Effector memory CD8-positive, alpha-beta T cell (primary cell): ENCODE results near the gene TELO2.
A peak's percentile ranks its signal among the peaks of the same experiment; 100 is the strongest.

ENCODE experiments used
- ATAC-seq: fragments of 150-1000 bp; cut with Tn5 transposase; replicated peaks from 2 replicates; pipeline ENCODE4 v1.10.0; 2021; ENCODE audit warnings: mild to moderate bottlenecking, moderate library complexity
- DNase-seq, 3 experiments: peaks; one replicate each; pipeline ENCODE4 v3.0.0; 2021
- H3K27ac Mint-ChIP-seq, 2 donors: one replicate each; pipeline ENCODE4 v1.8.0; 2022; ENCODE audit warnings: mild to moderate bottlenecking in 2 of 2, mixed read lengths in 2 of 2, moderate library complexity in 2 of 2
- H3K27me3 Mint-ChIP-seq, 2 donors: one replicate each; pipeline ENCODE4 v1.8.0; 2022; ENCODE audit warnings: mixed read lengths in 2 of 2
- H3K36me3 Mint-ChIP-seq: one replicate; pipeline ENCODE4 v1.8.0; 2022; ENCODE audit warnings: mild to moderate bottlenecking, moderate library complexity, mixed read lengths; ENCODE audit not compliant: insufficient read depth
- H3K4me1 Mint-ChIP-seq, 2 donors: one replicate each; pipeline ENCODE4 v1.8.0; 2022; ENCODE audit warnings: low read depth in 2 of 2, mixed read lengths in 2 of 2
- H3K4me3 Mint-ChIP-seq, 2 donors: one replicate each; pipeline ENCODE4 v1.8.0; 2022; ENCODE audit warnings: mild to moderate bottlenecking in 2 of 2, mixed read lengths in 2 of 2, moderate library complexity in 2 of 2
- H3K9me3 Mint-ChIP-seq, 2 donors: one replicate each; pipeline ENCODE4 v1.8.0; 2022; ENCODE audit warnings: mixed read lengths in 2 of 2

The TELO2 gene

DNA sequence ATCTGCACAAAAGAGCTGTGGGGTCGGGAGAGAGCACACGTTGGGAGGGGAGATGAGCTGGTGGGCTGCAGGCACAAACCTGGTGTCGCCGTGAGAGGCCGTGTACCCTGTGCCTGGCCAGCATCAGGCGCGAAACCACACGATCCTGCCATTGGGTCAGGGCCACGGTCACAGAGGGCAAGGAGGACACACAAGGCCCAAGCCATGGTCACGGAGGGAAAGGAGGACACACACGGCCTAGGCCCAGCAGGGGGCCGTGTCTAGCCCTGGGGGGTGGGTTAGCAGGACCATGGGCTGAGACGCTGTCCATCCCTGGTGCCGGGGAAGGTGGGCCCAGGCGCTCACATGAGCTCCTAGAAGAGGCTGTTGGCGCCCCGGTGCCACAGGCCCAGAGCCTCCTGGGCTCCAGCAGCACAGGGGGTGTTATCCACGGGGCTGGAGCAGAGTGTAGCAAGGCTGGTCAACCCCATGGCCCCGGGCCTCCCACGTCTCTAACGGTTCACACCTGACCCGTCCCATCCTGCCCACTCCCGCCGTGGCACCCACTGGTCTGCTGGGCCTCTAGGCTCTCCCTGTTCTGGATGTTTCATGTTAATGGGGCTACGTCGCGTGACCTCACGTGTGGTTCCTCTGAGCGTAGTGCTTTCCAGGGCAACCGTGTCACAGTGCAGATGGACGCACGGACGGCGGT lies 41.3 kb upstream of the TELO2 start:
- DNase-seq (no peak), ATAC-seq (no peak)
- Mint-ChIP-seq H3K27ac (peak overlapping the region in 1 of 2 donors; percentile 69), H3K4me1 (peaks cover 2 to 3% of the 10 kb centered on the region in 2 donors), H3K36me3 (peaks cover 32% of the 10 kb centered on the region), H3K4me3 (no peak overlapping the region), H3K9me3 (no peaks in the 10 kb centered on the region), H3K27me3 (no peaks in the 10 kb centered on the region)

DNA sequence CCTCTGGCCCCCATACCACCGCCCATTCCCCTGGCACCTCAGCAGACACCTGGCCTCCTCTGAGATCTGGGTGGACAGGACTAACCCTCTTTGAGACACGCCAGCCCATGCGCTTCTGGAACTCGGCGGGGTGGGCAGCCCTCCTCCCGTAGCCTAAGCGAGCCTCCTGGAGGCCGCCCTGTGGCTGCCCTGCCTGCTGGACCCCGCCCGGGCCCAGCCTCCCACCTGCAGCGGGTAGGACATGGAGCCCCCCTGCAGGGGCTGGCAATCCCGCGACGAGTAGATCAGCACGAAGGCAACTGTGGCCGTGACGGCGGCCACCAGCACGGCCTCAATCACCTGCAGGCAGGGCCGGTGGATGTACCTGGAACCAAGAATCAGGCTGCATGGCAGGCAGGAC lies 40.6 kb upstream of the TELO2 start:
- Mint-ChIP-seq H3K36me3 (peaks cover 36% of the 10 kb centered on the region), H3K4me1 (peaks cover 2 to 3% of the 10 kb centered on the region in 2 donors), H3K9me3 (no peaks in the 10 kb centered on the region), H3K27ac (no peak overlapping the region), H3K4me3 (no peak overlapping the region), H3K27me3 (no peaks in the 10 kb centered on the region)
- ATAC-seq: no peak
- no peak for DNase-seq

DNA sequence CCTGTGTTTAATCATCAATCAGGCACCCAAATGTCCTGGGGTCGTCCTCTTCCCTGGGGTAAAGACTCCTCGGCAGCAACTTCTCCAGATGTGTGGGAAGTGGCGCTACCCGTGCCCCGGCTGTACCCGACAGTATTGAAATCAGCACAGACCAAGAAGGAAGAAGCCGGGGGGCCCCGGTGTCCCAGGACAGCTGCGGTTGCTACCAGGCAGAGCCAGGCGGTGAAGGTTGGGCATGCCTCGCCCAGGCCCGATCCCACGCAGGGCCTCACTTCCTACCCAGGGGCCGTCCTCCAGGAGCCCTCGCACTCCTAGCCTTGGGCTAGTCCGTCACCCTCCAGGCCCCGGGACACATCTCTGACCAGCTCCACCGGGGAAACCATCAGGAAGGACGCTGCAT lies 39.8 kb upstream of the TELO2 start:
- Mint-ChIP-seq H3K36me3 (peaks cover 39% of the 10 kb centered on the region), H3K4me3 (no peak overlapping the region), H3K9me3 (no peaks in the 10 kb centered on the region), H3K27ac (no peak overlapping the region), H3K27me3 (no peaks in the 10 kb centered on the region), H3K4me1 (peaks cover 2 to 3% of the 10 kb centered on the region in 2 donors)
- DNase-seq (no peak), ATAC-seq (no peak)

DNA sequence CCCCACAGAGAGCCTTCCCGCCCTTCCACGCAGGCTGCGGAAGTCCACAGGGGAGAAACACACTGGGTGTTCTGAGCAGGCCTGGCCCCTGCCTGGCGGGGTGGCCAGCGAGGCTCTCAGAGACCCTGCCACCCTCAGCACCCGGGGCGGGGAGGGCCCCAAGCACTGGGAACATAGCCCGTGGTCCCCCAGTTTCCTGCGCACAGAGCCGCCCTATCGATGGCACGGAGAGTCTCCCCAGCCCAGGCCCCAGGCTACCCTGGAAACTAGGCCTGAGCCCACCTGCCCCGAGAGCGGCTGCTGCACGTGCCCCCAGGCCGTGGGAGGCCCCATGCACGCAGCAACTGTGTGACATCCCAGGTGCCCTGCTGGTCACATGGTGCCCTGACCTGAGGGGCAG lies 38.6 kb upstream of the TELO2 start:
- DNase-seq (no peak), ATAC-seq (no peak)
- H3K9me3 Mint-ChIP-seq: no peaks in the 10 kb centered on the region
- H3K27me3 Mint-ChIP-seq: no peaks in the 10 kb centered on the region
- no peak overlapping the region for H3K27ac Mint-ChIP-seq
- no peak overlapping the region for H3K4me3 Mint-ChIP-seq
- H3K4me1 Mint-ChIP-seq: peaks cover 2 to 3% of the 10 kb centered on the region in 2 donors
- peaks cover 37% of the 10 kb centered on the region for H3K36me3 Mint-ChIP-seq

DNA sequence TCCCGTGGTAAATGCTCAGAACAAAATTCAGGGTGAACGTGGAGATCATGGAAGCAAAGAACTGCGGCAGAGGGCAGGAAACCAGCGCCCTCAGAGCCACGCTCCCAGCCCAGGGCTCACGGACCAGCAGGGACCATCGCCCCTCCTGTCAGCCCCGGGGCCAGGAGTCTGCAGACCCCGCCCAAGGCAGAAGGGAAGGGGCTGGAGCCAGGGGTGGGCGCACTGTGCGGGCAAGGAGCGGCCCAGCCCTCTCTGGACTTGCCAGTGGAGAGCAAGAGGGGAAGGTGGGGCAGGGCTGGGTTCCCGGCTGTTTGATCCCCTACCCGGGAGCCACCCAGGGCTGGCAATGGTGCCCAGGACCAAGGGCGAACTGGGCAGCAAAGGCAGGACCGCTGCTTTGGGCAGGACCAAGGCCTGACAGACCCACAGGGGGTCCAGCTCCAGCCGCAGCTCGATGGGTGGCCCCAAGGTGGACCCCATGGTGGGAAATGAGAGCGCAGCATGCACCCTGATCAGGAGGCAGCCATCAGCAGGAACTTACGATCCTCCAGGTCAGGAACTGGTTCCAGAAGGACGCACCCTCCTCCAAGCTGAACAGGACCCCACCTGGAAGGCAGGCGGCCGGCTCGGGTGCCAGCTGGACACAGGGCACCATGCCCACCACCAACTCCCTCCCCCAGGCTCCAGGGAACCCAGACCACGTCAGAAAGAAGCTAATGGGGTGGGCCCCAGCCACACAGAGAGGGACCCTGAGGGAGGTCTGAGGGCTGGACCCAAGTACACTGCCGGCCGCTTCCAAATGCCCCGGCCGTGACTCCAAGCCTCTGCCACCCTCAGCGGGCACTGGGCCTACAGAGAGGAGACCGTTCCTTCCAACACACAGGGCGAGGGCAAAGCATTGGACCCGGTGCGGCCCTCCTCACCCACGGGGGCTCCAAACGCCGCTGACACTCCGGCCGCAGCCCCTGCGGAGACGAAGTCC lies 37.7 kb upstream of the TELO2 start:
- H3K4me1 Mint-ChIP-seq: peaks cover 0 to 3% of the 10 kb centered on the region in 2 donors
- no peaks in the 10 kb centered on the region for H3K9me3 Mint-ChIP-seq
- peaks cover 33% of the 10 kb centered on the region for H3K36me3 Mint-ChIP-seq
- no peaks in the 10 kb centered on the region for H3K27me3 Mint-ChIP-seq
- DNase-seq (no peak), ATAC-seq (no peak)
- no peak overlapping the region for H3K4me3 Mint-ChIP-seq
- H3K27ac Mint-ChIP-seq: no peak overlapping the region

DNA sequence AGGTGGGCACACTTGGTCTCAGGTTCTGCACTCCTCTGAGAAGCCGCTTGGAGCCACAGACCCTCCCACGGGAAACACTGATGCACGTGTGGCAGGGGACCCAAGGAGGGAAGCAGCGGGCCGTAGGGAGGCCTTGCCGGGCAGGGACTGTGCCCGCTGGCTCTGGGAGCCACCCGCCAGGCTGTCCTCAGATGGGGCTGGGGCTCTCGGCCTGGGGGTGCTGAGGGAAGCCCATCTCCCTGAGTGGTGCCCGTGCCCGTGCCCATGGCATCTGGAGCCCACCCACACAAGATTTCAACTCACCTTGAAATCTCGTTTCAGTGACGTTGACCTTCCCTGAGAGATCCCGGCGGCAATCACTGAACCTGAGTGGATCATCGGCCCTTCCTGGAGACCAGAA lies 36.2 kb upstream of the TELO2 start:
- Mint-ChIP-seq H3K27ac (no peak overlapping the region), H3K4me3 (no peak overlapping the region), H3K36me3 (peaks cover 30% of the 10 kb centered on the region), H3K27me3 (no peaks in the 10 kb centered on the region), H3K9me3 (no peaks in the 10 kb centered on the region), H3K4me1 (no peaks in the 10 kb centered on the region)
- no peak for ATAC-seq
- no peak for DNase-seq

DNA sequence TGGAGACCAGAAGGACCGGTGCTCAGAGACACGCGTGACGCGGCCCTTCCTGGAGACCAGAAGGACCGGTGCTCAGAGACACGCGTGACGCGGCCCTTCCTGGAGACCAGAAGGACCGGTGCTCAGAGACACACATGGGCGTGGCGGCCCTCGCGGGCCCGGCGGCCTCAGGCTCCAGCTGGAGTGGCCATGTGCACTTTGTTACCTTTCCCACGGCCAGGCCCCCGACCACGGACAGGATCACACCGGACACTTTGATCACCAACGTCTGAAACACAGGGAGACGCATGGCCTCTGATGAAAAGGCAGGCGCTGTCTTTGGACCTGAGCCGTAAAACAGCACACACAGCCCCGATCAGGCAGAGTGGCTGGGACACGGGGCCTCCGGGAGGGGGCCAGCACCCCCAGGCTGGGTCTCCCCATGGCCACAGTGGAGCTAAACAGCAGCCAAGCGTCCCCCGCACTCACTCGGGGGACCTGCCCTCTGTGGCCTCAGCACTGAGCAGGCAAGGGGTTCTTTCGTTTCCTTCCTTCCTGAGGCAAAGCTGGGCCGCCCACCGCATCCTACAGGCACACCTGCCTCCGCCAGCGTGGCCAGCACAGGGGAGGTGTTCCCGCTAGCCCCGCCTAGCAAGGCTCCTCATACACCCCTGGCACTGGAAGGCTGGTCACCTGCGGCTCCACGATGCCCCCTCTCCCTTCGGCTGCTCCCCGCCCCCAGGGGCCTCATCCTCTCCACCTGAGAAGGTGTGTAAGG lies 35.5 kb upstream of the TELO2 start:
- H3K27me3 Mint-ChIP-seq: no peaks in the 10 kb centered on the region
- no peak overlapping the region for H3K4me3 Mint-ChIP-seq
- no peaks in the 10 kb centered on the region for H3K9me3 Mint-ChIP-seq
- H3K27ac Mint-ChIP-seq: no peak overlapping the region
- no peak for ATAC-seq
- DNase-seq: no peak
- H3K4me1 Mint-ChIP-seq: no peaks in the 10 kb centered on the region
- peaks cover 28% of the 10 kb centered on the region for H3K36me3 Mint-ChIP-seq

DNA sequence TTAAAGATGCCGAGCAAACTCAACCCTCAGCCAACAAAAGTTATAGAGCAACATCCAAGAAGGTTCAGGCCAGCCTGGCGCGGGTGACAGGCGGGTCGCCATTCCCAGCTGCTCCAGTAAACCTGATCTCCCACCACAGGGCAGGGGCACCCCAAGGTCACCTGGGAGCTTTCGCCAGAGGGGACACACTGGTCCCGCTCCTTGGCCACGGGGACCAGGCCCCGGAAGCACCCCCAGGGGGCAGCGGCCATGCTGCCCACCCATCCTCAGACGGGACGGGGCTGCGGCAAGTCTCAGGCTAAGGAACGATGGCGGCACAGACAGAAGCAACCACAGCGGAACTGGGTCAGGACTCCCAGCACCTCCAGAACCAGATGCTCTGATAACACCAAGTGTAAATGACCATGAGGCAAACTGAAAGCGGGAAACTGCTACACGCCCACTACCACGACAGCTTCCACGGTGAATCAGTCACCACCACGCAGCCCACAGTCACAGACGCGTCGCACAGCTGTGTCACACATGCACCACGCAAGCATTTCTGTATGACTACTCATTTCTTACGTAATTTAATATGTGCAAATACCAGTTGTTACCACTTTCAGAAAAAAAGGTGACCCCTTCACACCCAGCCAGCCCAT lies 34.7 kb upstream of the TELO2 start:
- ATAC-seq (peak; percentile 44), DNase-seq (no peak)
- Mint-ChIP-seq H3K27me3 (no peaks in the 10 kb centered on the region), H3K27ac (peak overlapping the region in 1 of 2 donors; percentile 80), H3K4me3 (no peak overlapping the region), H3K4me1 (no peaks in the 10 kb centered on the region), H3K36me3 (peaks cover 26% of the 10 kb centered on the region), H3K9me3 (no peaks in the 10 kb centered on the region)

DNA sequence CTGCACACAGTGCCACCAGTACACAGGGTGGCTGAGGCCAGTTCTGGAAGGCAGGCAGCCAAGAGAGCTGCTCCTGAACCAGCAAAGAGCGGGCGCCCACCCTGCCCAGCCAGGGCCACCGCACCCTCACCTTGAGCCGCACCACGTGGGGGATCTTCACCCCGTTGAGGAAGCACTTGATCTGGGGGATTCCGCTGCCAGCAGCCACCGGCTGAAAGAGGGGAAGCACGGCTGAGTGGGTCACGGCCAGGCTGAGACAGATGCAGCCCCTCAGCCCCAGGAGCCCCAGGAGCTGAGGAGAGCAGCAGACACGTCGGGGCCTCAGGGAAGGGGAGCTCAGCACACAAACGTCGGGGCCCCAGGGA lies 34.2 kb upstream of the TELO2 start:
- ATAC-seq (peak; percentile 54), DNase-seq (no peak)
- H3K9me3 Mint-ChIP-seq: no peaks in the 10 kb centered on the region
- H3K27me3 Mint-ChIP-seq: no peaks in the 10 kb centered on the region
- no peaks in the 10 kb centered on the region for H3K4me1 Mint-ChIP-seq
- peaks cover 31% of the 10 kb centered on the region for H3K36me3 Mint-ChIP-seq
- H3K4me3 Mint-ChIP-seq: no peak overlapping the region
- peak overlapping the region; percentile 77 to 80 for H3K27ac Mint-ChIP-seq

DNA sequence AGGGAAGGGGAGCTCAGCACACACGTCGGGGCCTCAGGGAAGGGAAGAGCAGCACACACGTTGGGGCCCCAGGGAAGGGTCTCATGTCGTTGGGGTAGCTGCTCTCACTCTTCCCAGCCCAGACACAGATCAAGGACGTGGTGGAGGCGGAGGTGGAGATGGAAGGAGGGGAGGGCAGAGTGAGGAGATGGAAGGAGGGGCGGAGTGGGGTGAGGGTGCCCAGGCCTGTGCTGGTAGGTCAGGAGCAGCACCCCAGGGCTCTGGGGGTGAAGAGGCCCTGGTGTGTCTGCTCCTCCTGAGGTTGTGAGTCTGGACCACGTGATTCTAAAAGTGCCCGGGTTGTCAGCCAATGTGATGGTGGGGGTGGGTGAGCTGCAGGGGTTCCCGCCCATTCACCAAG lies 33.2 kb upstream of the TELO2 start:
- Mint-ChIP-seq H3K36me3 (peaks cover 32% of the 10 kb centered on the region), H3K9me3 (no peaks in the 10 kb centered on the region), H3K27ac (no peak overlapping the region), H3K4me1 (no peaks in the 10 kb centered on the region), H3K27me3 (no peaks in the 10 kb centered on the region), H3K4me3 (no peak overlapping the region)
- ATAC-seq (no peak), DNase-seq (no peak)

DNA sequence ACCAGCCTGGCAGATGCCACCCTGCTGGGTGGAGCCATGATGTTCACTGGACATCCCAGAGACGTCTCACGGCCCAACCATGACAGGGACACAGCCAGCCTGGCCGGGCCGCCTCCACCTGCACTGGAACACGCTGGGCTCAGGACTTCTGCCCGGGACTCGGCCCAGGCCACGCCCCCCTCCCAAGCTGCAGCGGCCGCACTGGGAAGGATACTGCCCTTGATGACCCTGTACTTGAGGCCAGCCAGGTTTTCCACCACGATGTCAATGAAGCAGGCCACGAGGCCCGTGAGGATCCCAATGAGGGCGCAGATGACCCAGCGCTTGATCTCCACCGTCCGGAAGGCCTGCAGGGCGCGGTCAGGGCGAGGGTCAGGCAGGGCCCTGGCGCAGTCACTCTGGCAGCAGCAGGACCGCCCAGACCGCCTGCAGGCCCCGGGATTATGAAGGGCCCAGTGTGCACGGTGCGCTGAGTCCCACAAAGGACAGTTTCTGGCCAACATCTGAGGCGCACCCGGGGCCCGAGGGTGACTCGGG lies 32.5 kb upstream of the TELO2 start:
- ATAC-seq (no peak), DNase-seq (no peak)
- no peak overlapping the region for H3K4me3 Mint-ChIP-seq
- no peaks in the 10 kb centered on the region for H3K9me3 Mint-ChIP-seq
- peaks cover 32% of the 10 kb centered on the region for H3K36me3 Mint-ChIP-seq
- no peaks in the 10 kb centered on the region for H3K27me3 Mint-ChIP-seq
- H3K27ac Mint-ChIP-seq: no peak overlapping the region
- H3K4me1 Mint-ChIP-seq: peaks cover 0 to 1% of the 10 kb centered on the region in 2 donors

DNA sequence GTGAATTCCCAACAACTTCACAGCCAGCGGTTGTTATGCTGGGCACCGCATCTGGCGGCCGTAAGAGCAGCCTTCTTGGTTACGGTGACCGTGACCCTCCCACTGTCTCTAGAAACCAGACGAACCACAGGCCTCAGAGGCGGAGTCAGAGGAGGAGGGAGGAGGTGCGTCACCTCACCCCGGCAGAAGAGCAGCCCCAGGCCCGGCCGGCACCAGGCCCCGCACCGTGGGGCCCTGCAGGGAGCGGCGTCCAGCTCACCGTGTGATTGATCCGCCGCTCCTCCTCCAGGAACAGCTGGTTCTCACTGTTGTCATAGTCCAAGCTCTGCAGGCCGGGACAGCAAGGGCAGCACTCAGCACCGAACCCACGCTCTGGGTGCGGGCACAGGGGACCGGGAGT lies 32.0 kb upstream of the TELO2 start:
- Mint-ChIP-seq H3K27ac (no peak overlapping the region), H3K4me1 (peaks cover 0 to 1% of the 10 kb centered on the region in 2 donors), H3K9me3 (no peaks in the 10 kb centered on the region), H3K36me3 (peaks cover 32% of the 10 kb centered on the region), H3K27me3 (no peaks in the 10 kb centered on the region), H3K4me3 (no peak overlapping the region)
- ATAC-seq (no peak), DNase-seq (no peak)
